Caco-2 (cell line): ENCODE data around the gene SLC38A10. TPM values are rescaled to one million over a fixed set of nuclear protein-coding genes. Genes with fewer than 3 reads are reported as not detected.
A peak's percentile ranks its signal among the peaks of the same experiment; 100 is the strongest.

Experiments
- BruUV-seq: library from RNA; stranded (reverse); fragments of 400-500 nt; replicated peaks from 2 replicates; lab custom pipeline; 2021; lab: Mats Ljungman, UMichigan
- CTCF ChIA-PET: fragments of 300-600 bp; sonication (Branson Sonifier 250); formaldehyde crosslinking; loops from one replicate; lab custom pipeline; 2022; ENCODE audit warnings: antibody characterized with exemption; lab: Charles Lee
- POLR2A ChIA-PET: fragments of 300-600 bp; sonication (Branson Sonifier 250); formaldehyde crosslinking; loops from one replicate; lab custom pipeline; 2022; ENCODE audit warnings: antibody characterized with exemption; lab: Charles Lee
- DNase-seq, 2 experiments: peaks; one replicate each; pipeline versions ENCODE4 v3.0.0 to v3.0.0-alpha.2; 2020 to 2022
- H3K27me3 ChIP-seq: replicated peaks from 2 replicates; pipeline ENCODE4 v1.6.0; 2011; ENCODE audit warnings: low read length; ENCODE audit not compliant: control insufficient read depth, insufficient read depth
- H3K36me3 ChIP-seq: 2 replicates; pipeline ENCODE4 v1.5.1; 2011; ENCODE audit warnings: low read length; ENCODE audit not compliant: control insufficient read depth, insufficient read depth
- H3K4me1 ChIP-seq: fragments of 250-450 bp; sonication (Bioruptor Pico); 2 replicates; pipeline ENCODE4 v1.5.1; 2020; ENCODE audit warnings: mild to moderate bottlenecking
- H3K4me3 ChIP-seq: 2 replicates; pipeline ENCODE4 v1.5.1; 2011; ENCODE audit warnings: low read depth, mild to moderate bottlenecking, control low read depth, low read length
- H3K9me3 ChIP-seq: fragments of 250-450 bp; sonication (Bioruptor Pico); 2 replicates; pipeline ENCODE4 v1.5.1; 2020; ENCODE audit warnings: mild to moderate bottlenecking, moderate library complexity
- H3K27ac Mint-ChIP-seq: one replicate; pipeline ENCODE4 v1.8.0; 2022; ENCODE audit warnings: mixed read lengths; ENCODE audit not compliant: unreplicated experiment
- H3K27me3 Mint-ChIP-seq: one replicate; pipeline ENCODE4 v1.8.0; 2022; ENCODE audit warnings: mixed read lengths; ENCODE audit not compliant: insufficient read depth, unreplicated experiment
- H3K36me3 Mint-ChIP-seq: one replicate; pipeline ENCODE4 v1.8.0; 2022; ENCODE audit warnings: mild to moderate bottlenecking, mixed read lengths; ENCODE audit not compliant: insufficient read depth, unreplicated experiment
- H3K4me1 Mint-ChIP-seq: one replicate; pipeline ENCODE4 v1.8.0; 2022; ENCODE audit warnings: low read depth, mixed read lengths; ENCODE audit not compliant: unreplicated experiment
- H3K4me3 Mint-ChIP-seq: one replicate; pipeline ENCODE4 v1.8.0; 2022; ENCODE audit warnings: mild to moderate bottlenecking, moderate library complexity, mixed read lengths; ENCODE audit not compliant: unreplicated experiment
- H3K9me3 Mint-ChIP-seq: one replicate; pipeline ENCODE4 v1.8.0; 2022; ENCODE audit warnings: mixed read lengths; ENCODE audit not compliant: unreplicated experiment
- intact Hi-C: fragments of 100-400 bp; cut with micrococcal nuclease; formaldehyde crosslinking; loops from one replicate; pipeline ENCODE4 v1.10.0; 2022; ENCODE audit not compliant: unreplicated experiment
- total RNA-seq: library from RNA; stranded (reverse); gene quantifications from 2 replicates; pipeline ENCODE4 v1.2.3, GENCODE V29; 2022
- TF ChIP-seq, protein P1 (sequence below), 2 experiments: fragments of 200-600 bp in 1 of 2; IDR thresholded peaks; 1 replicate in 1 of 2; 2 replicates in 1 of 2; pipeline versions ENCODE4 v1.5.1 to v1.8.0; 2011 to 2022; ENCODE audit warnings: antibody characterized with exemption in 1 of 2, control low read depth in 1 of 2, inconsistent platforms in 1 of 2, low read depth in 1 of 2, low read length in 1 of 2, mild to moderate bottlenecking in 1 of 2, moderate library complexity in 1 of 2; ENCODE audit not compliant: insufficient read depth in 1 of 2, severe bottlenecking in 1 of 2, unreplicated experiment in 1 of 2

Gene SLC38A10
- total RNA-seq, 1 experiment from 2014 or later = 137 TPM

DNA sequence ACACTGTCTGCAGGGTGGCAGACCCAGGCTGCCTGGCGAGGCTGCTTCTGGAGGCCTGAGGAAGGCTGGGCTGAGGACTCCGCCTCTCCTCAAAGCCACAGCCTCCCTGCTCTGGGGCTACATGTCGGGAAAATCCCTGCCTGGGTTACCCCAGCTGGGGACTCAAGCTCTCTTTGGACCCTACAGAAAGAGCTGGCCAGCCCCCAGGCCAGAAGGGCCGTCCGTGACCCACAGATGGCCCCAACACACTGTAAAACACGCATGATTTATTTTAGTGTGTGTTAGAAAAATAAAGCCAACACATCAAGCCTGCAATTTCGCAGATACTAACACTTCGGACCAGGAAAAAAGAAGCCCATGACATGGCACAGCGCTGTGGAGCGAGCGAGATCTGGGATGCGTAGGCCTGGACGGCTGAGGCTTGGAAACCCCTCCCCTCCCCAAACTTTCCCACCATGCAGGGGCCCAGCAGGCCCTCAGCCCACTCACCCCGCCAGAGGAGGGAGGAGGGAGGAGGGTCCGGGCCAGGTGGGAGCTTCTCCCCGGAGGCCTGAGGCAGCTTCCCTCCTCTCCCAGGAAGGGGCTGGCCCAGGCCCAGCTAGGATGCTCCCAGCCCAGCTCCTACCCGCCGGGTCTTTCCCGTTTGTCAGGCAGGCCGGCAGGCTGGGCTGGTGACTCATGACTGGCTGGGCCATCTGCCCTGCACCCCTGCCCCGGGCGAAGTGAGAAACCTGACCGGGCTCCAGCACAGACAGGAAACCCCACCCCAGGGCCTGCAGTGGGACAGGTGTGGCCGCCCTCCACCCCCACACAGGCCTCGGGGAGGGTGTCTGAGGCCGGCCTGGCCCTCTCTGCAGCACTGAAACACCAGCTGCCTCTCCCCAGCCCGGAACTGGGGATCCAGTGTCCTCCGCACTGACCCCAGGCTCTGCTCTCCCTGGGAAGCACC lies 34.1 kb upstream of the SLC38A10 start:
- no peaks in the 10 kb centered on the region for H3K27me3 ChIP-seq
- H3K9me3 Mint-ChIP-seq = no peaks in the 10 kb centered on the region
- ChIA-PET CTCF (interaction anchor here (0.6 to 3.0 kb wide), 16 partner anchors 10 to 1989 kb away, joined by 3 to 49 read pairs (median 4); partner anchors contain the start of genes BAHCC1 and SLC38A10), POLR2A (interaction anchor here (0.9 to 1.9 kb wide), 6 partner anchors 11 to 90 kb away, joined by 3 to 22 read pairs (median 9); partner anchors contain the start of genes BAHCC1, NDUFAF8 and TEPSIN)
- peaks cover 13% of the 10 kb centered on the region for H3K36me3 Mint-ChIP-seq
- no peaks in the 10 kb centered on the region for H3K9me3 ChIP-seq
- H3K4me1 Mint-ChIP-seq = peaks cover 27% of the 10 kb centered on the region
- peak overlapping the region; percentile 95 for H3K27ac Mint-ChIP-seq
- H3K27me3 Mint-ChIP-seq = no peaks in the 10 kb centered on the region
- DNase-seq = peak; percentile 98
- H3K36me3 ChIP-seq = no peaks in the 10 kb centered on the region
- peaks cover 54% of the 10 kb centered on the region for H3K4me1 ChIP-seq
- TF ChIP-seq, protein P1, sequence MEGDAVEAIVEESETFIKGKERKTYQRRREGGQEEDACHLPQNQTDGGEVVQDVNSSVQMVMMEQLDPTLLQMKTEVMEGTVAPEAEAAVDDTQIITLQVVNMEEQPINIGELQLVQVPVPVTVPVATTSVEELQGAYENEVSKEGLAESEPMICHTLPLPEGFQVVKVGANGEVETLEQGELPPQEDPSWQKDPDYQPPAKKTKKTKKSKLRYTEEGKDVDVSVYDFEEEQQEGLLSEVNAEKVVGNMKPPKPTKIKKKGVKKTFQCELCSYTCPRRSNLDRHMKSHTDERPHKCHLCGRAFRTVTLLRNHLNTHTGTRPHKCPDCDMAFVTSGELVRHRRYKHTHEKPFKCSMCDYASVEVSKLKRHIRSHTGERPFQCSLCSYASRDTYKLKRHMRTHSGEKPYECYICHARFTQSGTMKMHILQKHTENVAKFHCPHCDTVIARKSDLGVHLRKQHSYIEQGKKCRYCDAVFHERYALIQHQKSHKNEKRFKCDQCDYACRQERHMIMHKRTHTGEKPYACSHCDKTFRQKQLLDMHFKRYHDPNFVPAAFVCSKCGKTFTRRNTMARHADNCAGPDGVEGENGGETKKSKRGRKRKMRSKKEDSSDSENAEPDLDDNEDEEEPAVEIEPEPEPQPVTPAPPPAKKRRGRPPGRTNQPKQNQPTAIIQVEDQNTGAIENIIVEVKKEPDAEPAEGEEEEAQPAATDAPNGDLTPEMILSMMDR (IDR thresholded peaks at IDR 0.05; ENCODE audit: insufficient read depth in 1 of 2, low read depth in 1 of 2, low read length in 1 of 2, severe bottlenecking in 1 of 2, unreplicated experiment in 1 of 2) = no peak
- peak overlapping the region; percentile 74 for H3K4me3 Mint-ChIP-seq
- peak overlapping the region; percentile 29 for H3K4me3 ChIP-seq
- intact Hi-C loops = loop anchor here (1.0 kb wide), 2 partner anchors 11 to 20 kb away; no protein-coding TSS in a partner anchor
- BruUV-seq = TSS peak; percentile 87

DNA sequence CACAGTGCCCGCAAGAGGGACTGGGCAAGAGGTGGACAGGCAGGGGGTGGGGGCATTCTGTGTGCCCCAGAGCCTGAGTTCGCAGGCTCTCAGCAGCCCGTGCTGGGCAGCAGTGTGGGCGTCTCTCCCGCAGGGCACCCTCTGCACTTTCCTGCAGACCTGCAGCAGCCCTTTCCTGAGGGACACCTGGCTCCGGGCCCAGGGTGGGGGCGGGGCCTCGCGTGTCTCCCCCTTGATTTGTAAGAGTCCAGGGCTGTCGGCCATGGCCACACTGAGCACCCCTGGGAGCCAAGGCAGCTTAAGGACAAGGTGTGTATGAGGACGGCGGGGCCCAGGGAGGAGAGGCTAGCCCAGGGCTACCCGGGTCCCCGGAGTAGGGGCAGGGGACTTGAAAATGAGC lies 33.4 kb upstream of the SLC38A10 start:
- Mint-ChIP-seq H3K4me1 (peaks cover 27% of the 10 kb centered on the region), H3K36me3 (peaks cover 13% of the 10 kb centered on the region), H3K27ac (peak overlapping the region; percentile 95), H3K27me3 (no peaks in the 10 kb centered on the region), H3K4me3 (peak overlapping the region; percentile 42), H3K9me3 (no peaks in the 10 kb centered on the region)
- no peaks in the 10 kb centered on the region for H3K36me3 ChIP-seq
- ChIA-PET CTCF (interaction anchor here (1.5 to 3.0 kb wide), 3 partner anchors 14 to 156 kb away, joined by 7 to 49 read pairs (median 12); no protein-coding TSS in a partner anchor), POLR2A (no interaction called here)
- no TSS peak for BruUV-seq
- peaks cover 48% of the 10 kb centered on the region for H3K4me1 ChIP-seq
- DNase-seq = no peak
- H3K9me3 ChIP-seq = no peaks in the 10 kb centered on the region
- TF ChIP-seq, protein P1 (IDR thresholded peaks at IDR 0.05; ENCODE audit: insufficient read depth in 1 of 2, low read depth in 1 of 2, low read length in 1 of 2, severe bottlenecking in 1 of 2, unreplicated experiment in 1 of 2) = no peak
- intact Hi-C loops = no loop called here
- no peaks in the 10 kb centered on the region for H3K27me3 ChIP-seq
- H3K4me3 ChIP-seq = no peak overlapping the region; the same call in 1 of the 2 replicates

DNA sequence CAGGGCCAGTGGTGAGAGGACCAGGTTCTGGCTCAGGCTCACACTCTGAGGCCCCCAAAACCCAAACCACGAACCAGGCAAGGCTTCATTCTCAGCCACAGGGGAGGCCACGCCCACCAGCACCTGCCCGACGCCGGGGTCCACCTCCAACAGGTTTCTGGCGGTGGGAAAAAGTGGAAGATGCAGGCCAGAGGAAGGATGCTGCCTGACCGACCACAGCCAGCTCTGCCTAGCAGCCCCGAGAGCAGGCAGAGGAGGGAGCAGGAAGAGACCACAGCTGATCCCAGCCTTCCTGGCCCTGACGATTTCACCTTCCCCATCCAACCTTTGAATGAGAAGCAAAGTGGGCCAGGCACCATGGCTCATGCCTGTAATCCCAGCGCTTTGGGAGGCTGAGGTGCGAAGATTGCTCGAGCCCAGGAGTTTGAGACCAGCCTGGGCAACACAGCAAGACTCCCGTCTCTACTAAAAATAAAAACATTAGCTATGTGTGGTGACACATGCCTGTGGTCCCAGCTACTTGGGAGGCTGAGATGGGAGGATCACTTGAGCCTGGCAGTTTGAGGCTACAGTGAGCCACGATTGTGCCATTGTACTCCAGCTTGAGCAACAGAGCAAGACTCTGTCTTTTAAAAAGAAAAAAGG lies 30.7 kb upstream of the SLC38A10 start:
- H3K27me3 Mint-ChIP-seq = no peaks in the 10 kb centered on the region
- no peak overlapping the region for H3K27ac Mint-ChIP-seq
- BruUV-seq = no TSS peak
- Histone ChIP-seq H3K4me1 (peaks cover 29% of the 10 kb centered on the region), H3K36me3 (no peaks in the 10 kb centered on the region), H3K4me3 (no peak overlapping the region), H3K9me3 (no peaks in the 10 kb centered on the region), H3K27me3 (no peaks in the 10 kb centered on the region)
- CTCF ChIA-PET = no interaction called here
- intact Hi-C loops = no loop called here
- TF ChIP-seq, protein P1 (IDR thresholded peaks at IDR 0.05; ENCODE audit: insufficient read depth in 1 of 2, low read depth in 1 of 2, low read length in 1 of 2, severe bottlenecking in 1 of 2, unreplicated experiment in 1 of 2) = no peak
- no peak overlapping the region for H3K4me3 Mint-ChIP-seq
- no peak for DNase-seq
- POLR2A ChIA-PET = no interaction called here
- H3K4me1 Mint-ChIP-seq = peaks cover 17% of the 10 kb centered on the region
- peaks cover 8% of the 10 kb centered on the region for H3K36me3 Mint-ChIP-seq
- H3K9me3 Mint-ChIP-seq = no peaks in the 10 kb centered on the region
